ENCODE data around the gene MRPL27.
"Not testable (repeated sequence)": the region's sequence is repeated elsewhere in the genome, so short reads cannot be mapped to it uniquely, and the experiment has no call there.

Gene MRPL27

GRCh38 chr17:50372758-50373556 is at the start of gene MRPL27, which contains the start of gene EME1:
MRPL27 (minus strand) TSS chr17:50373184; CDS start chr17:50373170, 14 bp downstream.
EME1 (plus strand) TSS chr17:50373229; CDS start chr17:50375209, 1,980 bp downstream.
- peak; percentile 60 for DNase-seq (ENCODE audit: low read depth, low spot score)

- no peak for DNase-seq (ENCODE audit: low read depth, low spot score)
These were observed 49.8 kb upstream of the MRPL27 start for GRCh38 chr17:50422738-50423137.

GRCh38 chr17:50421308-50422051 is 48.5 kb upstream of the MRPL27 start:
- no peak for DNase-seq (ENCODE audit: low read depth, low spot score)

GRCh38 chr17:50420419-50421112 is 47.6 kb upstream of the MRPL27 start:
- DNase-seq (ENCODE audit: low read depth, low spot score): no peak

GRCh38 chr17:50419577-50419976 is 46.6 kb upstream of the MRPL27 start:
- DNase-seq (ENCODE audit: low read depth, low spot score): not testable (repeated sequence)

GRCh38 chr17:50414808-50415207 is 41.8 kb upstream of the MRPL27 start:
- no peak for DNase-seq (ENCODE audit: low read depth, low spot score)

- DNase-seq (ENCODE audit: low read depth, low spot score): no peak
These were observed 39.3 kb upstream of the MRPL27 start for GRCh38 chr17:50412188-50412732.

GRCh38 chr17:50407921-50408320 is 34.9 kb upstream of the MRPL27 start:
- DNase-seq (ENCODE audit: low read depth, low spot score): no peak

- no peak for DNase-seq (ENCODE audit: low read depth, low spot score)
These were observed 33.6 kb upstream of the MRPL27 start for GRCh38 chr17:50406578-50406977.

- not testable (repeated sequence) for DNase-seq (ENCODE audit: low read depth, low spot score)
These were observed 32.4 kb upstream of the MRPL27 start for GRCh38 chr17:50405351-50405750.

- not testable (repeated sequence) for DNase-seq (ENCODE audit: low read depth, low spot score)
These were observed 26.6 kb upstream of the MRPL27 start for GRCh38 chr17:50399591-50399990.

- DNase-seq (ENCODE audit: low read depth, low spot score): not testable (repeated sequence)
These were observed 25.7 kb upstream of the MRPL27 start for GRCh38 chr17:50398672-50399071.

- no peak for DNase-seq (ENCODE audit: low read depth, low spot score)
These were observed 24.9 kb upstream of the MRPL27 start for GRCh38 chr17:50397919-50398285.

- peak; percentile 50 for DNase-seq (ENCODE audit: low read depth, low spot score)
These were observed 24.3 kb upstream of the MRPL27 start, which contains the start of gene LRRC59 for GRCh38 chr17:50397111-50397918. LRRC59 (minus strand) TSS chr17:50397523; CDS start chr17:50397317, 206 bp downstream.

- peak; percentile 21 for DNase-seq (ENCODE audit: low read depth, low spot score)
These were observed 23.5 kb upstream of the MRPL27 start for GRCh38 chr17:50396261-50397110.

GRCh38 chr17:50394711-50395110 is 21.7 kb upstream of the MRPL27 start:
- DNase-seq (ENCODE audit: low read depth, low spot score): no peak

GRCh38 chr17:50393700-50394099 is 20.7 kb upstream of the MRPL27 start:
- no peak for DNase-seq (ENCODE audit: low read depth, low spot score)

GRCh38 chr17:50392621-50393020 is 19.6 kb upstream of the MRPL27 start:
- no peak for DNase-seq (ENCODE audit: low read depth, low spot score)

- DNase-seq (ENCODE audit: low read depth, low spot score): no peak
These were observed 16.6 kb upstream of the MRPL27 start for GRCh38 chr17:50389534-50389933.

- DNase-seq (ENCODE audit: low read depth, low spot score): no peak
These were observed 15.7 kb upstream of the MRPL27 start for GRCh38 chr17:50388728-50389127.
